Measurements from ENCODE around the gene HHAT. TPM values are rescaled to one million over a fixed set of nuclear protein-coding genes. Genes with fewer than 3 reads are reported as not detected.

HHAT gene
- total RNA-seq, 4 donors from 2014 or later, result 2.4 to 6.0 (median 4.4) TPM

DNA sequence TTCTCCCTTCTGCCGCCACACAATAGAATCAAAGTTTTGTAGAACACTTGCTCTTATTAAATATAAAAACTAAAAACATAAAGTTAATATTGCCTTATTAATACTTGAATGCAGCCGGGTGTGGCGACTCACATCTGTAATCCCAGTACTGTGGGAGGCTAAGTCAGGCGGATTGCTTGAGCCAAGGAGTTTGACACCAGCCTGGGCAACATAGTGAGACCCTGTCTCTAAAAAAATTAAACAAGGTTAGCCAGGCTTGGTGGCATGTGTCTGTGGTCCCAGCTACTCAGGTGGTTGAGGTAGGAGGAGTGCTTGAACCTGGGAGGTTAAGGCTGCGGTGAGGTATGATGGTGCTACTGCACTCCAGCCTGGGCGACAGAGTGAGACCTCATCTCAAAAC, 13.2 kb upstream of the HHAT start:
- TF ChIP-seq, protein P1, sequence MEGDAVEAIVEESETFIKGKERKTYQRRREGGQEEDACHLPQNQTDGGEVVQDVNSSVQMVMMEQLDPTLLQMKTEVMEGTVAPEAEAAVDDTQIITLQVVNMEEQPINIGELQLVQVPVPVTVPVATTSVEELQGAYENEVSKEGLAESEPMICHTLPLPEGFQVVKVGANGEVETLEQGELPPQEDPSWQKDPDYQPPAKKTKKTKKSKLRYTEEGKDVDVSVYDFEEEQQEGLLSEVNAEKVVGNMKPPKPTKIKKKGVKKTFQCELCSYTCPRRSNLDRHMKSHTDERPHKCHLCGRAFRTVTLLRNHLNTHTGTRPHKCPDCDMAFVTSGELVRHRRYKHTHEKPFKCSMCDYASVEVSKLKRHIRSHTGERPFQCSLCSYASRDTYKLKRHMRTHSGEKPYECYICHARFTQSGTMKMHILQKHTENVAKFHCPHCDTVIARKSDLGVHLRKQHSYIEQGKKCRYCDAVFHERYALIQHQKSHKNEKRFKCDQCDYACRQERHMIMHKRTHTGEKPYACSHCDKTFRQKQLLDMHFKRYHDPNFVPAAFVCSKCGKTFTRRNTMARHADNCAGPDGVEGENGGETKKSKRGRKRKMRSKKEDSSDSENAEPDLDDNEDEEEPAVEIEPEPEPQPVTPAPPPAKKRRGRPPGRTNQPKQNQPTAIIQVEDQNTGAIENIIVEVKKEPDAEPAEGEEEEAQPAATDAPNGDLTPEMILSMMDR (IDR thresholded peaks at IDR 0.05; ENCODE audit: low read depth), result no peak

DNA sequence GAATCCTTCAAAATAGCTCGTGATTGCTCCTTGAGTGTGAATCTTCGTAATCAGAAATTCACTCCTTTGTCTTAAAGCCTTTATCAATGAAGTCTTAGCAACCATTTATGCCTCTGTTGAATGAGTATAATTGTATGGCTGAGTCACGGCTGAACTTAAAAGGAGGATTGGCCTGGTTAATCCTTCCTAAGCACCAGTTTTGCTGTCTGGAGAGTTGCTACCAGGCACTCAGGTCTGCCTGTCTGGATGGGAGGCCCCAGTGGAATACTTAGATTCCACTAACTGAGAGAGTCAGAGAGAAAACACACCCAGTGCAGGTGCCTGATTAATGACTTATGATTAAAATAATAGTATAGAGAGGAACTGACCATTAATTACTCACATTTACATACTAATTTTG, 7.6 kb upstream of the HHAT start:
- TF ChIP-seq, protein P1 (IDR thresholded peaks at IDR 0.05; ENCODE audit: low read depth), result no peak

GRCh38 chr1:210321552-210321951, 7.2 kb upstream of the HHAT start:
- TF ChIP-seq, protein P1 (IDR thresholded peaks at IDR 0.05; ENCODE audit: low read depth), result no peak

DNA sequence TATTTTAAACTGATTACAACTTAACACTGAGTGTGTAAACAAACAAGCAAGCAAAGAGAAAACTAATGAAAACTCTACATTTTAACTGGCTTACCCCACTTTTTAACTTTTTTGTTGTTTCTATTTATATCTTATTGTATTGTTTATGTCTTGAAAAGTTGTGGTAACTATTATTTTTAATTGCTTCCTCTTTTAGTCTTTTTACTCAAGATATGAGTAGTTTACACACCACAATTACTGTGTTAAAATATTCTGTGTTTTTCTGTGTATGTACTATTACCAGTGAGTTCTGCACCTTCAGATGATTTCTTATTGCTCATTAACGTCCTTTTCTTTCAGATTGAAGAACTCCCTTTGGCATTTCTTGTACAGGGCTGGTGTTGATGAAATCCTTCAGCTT, 4.7 kb upstream of the HHAT start:
- TF ChIP-seq, protein P1 (IDR thresholded peaks at IDR 0.05; ENCODE audit: low read depth), result no peak

DNA sequence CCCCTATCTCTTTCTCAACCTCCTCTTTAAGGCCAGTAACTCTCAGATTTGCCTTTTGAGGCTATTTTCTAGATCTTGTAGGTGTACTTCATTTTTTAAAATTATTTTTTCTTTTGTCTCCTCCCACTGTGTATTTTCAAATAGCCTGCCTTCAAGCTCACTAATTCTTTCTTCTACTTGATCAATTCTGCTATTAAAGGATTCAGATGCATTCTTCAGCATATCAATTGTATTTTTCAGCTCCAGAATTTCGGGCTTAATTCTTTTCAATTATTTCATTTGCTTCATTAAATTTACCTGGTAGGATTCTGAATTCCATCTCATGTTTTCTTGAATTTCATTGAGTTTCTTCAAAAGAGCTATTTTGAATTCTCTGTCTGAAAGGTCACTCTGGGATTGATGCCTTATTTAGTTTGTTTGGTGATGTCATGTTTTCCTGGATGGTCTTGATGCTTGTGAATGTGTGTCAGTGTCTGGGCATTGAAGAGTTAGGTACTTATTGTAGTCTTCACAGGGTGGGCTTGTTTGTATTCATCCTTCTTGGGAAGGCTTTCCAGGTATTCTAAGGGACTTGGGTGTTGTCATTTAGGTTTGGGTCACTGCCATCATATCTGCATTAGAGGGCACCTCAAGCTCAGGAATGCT, 3.6 kb upstream of the HHAT start:
- TF ChIP-seq, protein P1 (IDR thresholded peaks at IDR 0.05; ENCODE audit: low read depth), result no peak

DNA sequence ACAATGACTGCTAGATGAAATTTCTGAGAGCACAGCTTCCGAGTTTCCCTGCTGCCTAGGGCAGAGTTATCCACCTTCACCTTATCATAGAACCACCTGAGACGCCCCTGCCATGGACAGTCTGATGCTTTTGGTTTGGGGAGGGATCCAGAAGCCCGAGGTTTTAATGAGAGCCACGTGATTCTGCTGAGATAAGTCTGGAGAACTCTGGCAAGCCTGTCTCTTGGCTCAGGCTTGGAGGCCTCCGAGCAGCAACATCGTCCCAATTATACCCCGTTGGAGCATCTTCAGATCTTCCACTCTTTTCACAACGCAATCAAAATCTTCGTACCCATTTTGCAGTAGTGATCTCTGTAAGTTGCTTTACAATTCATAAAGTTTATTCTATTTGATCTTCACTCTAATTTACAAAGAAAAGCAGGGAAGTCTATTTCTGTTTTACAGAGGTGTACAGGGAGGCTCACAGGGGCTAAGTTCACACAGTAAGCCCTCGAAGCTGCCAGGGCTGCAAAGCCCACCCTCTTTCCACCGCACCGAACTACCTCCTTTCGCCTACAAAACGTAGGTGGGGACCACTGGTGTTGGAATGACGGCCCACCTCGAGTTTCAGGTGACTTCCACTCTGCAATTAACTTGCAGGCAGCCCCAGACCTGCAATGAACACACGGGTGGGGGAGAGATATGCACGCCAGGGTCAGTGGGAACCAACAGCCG, 513 bp upstream of the HHAT start:
- TF ChIP-seq, protein P1 (IDR thresholded peaks at IDR 0.05; ENCODE audit: low read depth), result no peak

- TF ChIP-seq, protein P1 (IDR thresholded peaks at IDR 0.05; ENCODE audit: low read depth), result no peak
Measured at GRCh38 chr1:210330279-210330866, 1.7 kb downstream of the HHAT start.

Measured in subcutaneous adipose tissue (tissue), 4 donors.